ENCODE data around the gene CACNA2D4. TPM values are rescaled to one million over a fixed set of nuclear protein-coding genes. Genes with fewer than 3 reads are reported as not detected.

Gene CACNA2D4
- total RNA-seq, 3 donors from 2014 or later, result 3.4 to 7.1 (median 3.5) TPM

DNA sequence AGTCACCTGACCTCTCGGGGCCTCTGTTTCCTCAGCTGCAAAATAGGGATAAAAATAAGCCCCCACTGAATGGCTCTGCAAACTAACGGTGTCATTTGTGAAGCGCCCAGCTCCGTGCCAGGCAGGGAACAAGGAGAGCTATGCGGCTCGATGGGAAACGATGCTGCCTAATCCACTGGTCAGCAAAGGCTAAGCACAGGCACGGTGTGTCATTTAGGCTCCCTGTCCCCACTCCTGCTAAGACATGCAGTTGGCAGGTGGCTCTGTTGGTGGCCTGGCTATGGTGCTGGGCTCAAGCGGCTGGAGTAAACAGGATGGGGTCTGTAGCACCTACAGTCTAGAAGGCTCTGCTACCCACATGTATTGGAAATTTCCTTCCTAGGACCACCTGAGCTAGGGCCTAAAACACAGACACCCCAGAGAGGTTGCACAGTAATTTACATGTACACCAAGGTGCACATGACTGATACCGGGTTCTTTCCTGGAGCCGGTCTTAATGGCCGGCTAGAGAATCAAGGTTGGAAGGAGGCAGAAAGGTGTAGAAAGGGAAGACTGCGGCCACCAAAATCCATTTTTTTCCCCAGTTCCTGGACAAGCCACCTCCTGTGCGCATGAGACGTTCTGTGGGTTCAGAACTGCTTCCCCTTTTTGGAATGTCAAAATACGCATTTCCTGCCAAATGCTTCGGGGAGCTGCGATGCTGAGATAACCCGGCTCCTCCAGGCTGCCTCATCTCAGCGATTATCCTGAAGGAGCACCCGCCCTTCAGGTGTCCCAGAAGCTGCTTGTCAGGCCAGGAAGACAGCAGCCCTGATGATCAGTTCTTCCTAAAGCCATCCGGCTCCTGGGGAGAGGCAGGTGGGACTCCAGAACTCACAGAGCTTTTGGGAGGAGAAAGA, 1.0 kb downstream of the CACNA2D4 start:
- ATAC-seq, result no peak
- Mint-ChIP-seq H3K27me3 (ENCODE audit: low read depth) (peaks cover 5% of the 10 kb centered on the region), H3K9me3 (no peaks in the 10 kb centered on the region), H3K36me3 (ENCODE audit: insufficient read depth) (no peaks in the 10 kb centered on the region), H3K4me1 (ENCODE audit: low read depth) (peaks cover 16% of the 10 kb centered on the region), H3K4me3 (peak overlapping the region; percentile 16)
- DNase-seq, result no peak

DNA sequence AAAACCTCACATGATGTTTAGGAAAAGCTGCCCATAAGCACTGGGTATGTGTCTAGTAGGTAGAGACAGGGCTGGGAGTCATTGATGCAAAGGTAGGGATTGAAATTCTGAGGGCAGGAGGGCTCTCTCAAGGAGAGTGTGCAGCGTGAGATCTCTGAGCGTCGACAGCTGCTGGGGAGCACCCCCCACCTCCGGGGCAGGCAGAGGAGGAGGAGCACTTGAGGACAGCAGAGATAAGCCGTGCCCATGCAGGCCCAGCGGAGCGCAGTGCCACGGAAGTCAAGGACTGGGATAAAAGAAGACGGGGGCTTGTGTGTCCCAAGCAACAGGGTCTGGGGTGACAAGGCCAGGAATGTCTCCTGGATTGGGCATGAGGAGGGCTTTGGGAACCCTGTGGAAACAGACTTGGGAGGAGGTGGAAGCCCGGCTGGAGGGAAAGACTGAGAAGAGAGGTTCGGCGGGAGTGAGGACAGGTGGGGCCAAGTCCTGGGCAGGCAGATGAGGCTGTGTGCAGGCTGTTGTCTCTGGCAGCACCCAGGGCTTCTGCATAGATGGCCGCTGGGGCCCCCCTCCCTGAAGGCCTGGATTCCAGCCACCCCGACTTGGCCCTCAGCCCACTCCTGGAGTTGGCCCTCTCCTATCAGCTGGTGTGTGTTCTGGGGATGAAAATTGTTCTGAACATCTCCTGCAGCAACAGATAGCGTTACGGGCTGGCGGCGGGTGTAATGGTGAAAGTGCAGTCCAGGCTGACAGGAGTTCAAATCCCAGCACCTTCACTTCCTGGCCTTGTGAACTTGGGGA, 1.9 kb downstream of the CACNA2D4 start:
- H3K27me3 Mint-ChIP-seq (ENCODE audit: low read depth), result peaks cover 5% of the 10 kb centered on the region
- no peak for DNase-seq
- H3K4me3 Mint-ChIP-seq, result no peak overlapping the region
- no peak for ATAC-seq
- H3K9me3 Mint-ChIP-seq, result no peaks in the 10 kb centered on the region
- no peaks in the 10 kb centered on the region for H3K36me3 Mint-ChIP-seq (ENCODE audit: insufficient read depth)
- H3K4me1 Mint-ChIP-seq (ENCODE audit: low read depth), result peaks cover 16% of the 10 kb centered on the region

DNA sequence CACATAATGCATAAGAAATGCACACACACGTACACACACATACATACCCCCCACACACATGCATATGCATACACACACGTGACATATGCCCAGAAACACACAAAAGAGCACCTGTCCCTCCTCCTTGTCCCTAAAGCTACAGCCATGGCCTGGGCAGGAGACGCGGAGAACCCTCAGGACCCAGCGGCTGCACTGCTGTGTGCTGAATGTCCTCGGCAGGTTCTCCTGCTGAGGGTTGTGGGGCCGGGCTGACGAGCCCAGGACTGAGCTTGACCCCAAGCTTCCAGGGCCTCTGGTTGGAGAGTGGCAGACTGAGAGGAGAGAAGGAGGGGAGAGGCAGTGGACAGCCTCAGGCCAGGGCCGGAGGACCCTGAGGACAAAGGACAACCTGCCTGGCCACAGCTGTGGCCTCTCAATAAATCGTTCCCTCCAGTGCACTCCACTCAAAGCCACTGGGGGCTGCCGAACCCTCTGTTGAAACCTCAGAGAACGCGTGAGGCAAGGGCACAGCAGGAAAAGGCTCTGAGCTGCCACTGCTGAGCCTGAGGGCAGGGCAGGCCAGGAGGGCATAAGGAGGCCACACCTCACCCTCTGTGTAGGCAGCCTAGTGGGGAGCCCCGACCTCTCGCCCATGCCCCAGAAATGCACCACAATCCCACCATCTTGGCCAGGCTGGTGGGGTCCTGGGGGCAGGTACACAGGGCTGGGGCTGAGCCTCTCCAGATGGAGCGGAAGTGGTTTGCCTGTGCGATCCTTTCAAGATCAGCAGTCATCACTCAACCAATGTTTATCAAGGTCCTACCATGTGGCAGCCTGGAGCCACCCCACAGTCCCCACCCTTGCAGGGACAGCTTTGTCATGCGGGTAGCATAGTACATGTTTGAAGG, 3.1 kb downstream of the CACNA2D4 start:
- Mint-ChIP-seq H3K4me3 (peak overlapping the region; percentile 4), H3K9me3 (no peaks in the 10 kb centered on the region), H3K36me3 (ENCODE audit: insufficient read depth) (no peaks in the 10 kb centered on the region), H3K27me3 (ENCODE audit: low read depth) (peaks cover 5% of the 10 kb centered on the region), H3K4me1 (ENCODE audit: low read depth) (peaks cover 16% of the 10 kb centered on the region)
- ATAC-seq, result peak; percentile 76 to 83
- DNase-seq, result no peak

DNA sequence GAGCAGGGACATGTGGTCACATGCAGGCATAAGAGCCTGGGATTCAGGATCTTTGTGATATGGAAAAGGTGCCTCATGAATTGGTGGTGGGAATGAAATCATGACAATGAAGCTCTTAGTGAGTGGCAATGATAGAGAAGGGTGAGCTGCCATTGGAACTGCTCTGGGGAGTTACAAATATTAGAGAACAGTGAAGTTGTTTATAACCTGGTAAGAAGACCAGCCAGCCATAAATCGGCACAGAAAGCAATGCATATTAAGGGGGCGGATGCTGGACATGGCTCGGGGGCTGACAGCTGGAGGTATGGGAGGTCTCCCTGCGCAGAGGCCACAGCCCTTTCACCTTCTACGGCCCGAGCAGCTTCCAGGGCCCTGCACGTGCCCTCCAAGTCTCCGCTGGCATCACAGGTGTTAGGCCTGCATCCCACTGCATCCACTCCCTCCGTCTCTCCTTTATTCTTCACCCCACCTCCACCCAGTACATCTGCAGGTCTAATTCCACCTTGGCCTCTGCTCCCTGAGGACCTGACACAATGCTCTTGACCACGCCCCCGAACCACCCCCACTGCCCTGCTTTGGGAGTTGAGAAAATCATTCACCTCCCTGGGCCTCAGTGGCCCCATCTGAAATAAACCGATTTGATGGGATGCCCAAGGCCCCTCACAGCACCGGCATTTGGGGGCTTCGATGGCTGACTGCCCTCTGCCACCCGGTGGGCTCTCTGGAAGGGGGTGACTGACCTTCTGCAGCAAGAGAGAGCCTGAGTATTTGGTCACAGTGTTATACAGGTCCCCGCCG, 4.1 kb downstream of the CACNA2D4 start:
- Mint-ChIP-seq H3K4me3 (no peak overlapping the region), H3K27me3 (ENCODE audit: low read depth) (peaks cover 5% of the 10 kb centered on the region), H3K9me3 (no peaks in the 10 kb centered on the region), H3K36me3 (ENCODE audit: insufficient read depth) (no peaks in the 10 kb centered on the region), H3K4me1 (ENCODE audit: low read depth) (peaks cover 16% of the 10 kb centered on the region)
- ATAC-seq, result no peak
- DNase-seq, result no peak

DNA sequence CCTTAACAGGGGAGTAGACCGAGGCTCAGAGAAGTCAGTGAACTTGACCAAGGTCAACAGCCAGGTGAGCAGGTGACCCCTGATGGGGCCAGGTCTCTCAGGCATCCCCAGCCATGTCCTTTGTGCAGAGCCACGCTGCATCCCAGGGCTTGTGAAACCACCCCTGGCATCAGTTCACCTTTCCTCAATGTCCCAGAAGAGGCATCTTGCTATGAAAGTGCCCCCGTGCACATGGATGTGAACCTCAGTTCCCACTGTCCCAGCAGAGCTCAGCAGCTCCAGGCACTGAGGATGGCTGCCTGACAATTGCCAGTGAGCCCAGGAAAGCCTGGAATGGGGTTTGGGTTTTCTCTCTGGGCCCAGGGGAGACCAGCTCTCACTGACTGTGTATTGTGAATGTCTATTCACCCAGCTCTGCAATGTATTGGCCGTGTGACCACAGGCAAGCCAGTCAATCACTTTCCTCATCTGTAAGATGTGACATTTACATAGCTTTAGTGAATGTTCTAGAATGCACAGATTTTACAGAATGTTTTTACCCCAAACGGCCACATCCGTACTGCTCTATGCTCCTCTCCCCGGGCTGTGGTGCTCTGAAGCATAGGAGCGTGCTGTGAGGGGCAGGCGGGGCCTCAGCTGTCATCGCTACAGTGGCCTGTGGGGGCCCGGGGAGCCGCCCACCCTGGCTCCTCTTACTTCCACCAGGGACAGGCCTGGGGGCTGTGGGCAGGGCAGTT, 4.9 kb downstream of the CACNA2D4 start:
- Mint-ChIP-seq H3K27me3 (ENCODE audit: low read depth) (peaks cover 6% of the 10 kb centered on the region), H3K36me3 (ENCODE audit: insufficient read depth) (no peaks in the 10 kb centered on the region), H3K9me3 (no peaks in the 10 kb centered on the region), H3K4me3 (no peak overlapping the region), H3K4me1 (ENCODE audit: low read depth) (peaks cover 18% of the 10 kb centered on the region)
- ATAC-seq, result no peak
- no peak for DNase-seq

DNA sequence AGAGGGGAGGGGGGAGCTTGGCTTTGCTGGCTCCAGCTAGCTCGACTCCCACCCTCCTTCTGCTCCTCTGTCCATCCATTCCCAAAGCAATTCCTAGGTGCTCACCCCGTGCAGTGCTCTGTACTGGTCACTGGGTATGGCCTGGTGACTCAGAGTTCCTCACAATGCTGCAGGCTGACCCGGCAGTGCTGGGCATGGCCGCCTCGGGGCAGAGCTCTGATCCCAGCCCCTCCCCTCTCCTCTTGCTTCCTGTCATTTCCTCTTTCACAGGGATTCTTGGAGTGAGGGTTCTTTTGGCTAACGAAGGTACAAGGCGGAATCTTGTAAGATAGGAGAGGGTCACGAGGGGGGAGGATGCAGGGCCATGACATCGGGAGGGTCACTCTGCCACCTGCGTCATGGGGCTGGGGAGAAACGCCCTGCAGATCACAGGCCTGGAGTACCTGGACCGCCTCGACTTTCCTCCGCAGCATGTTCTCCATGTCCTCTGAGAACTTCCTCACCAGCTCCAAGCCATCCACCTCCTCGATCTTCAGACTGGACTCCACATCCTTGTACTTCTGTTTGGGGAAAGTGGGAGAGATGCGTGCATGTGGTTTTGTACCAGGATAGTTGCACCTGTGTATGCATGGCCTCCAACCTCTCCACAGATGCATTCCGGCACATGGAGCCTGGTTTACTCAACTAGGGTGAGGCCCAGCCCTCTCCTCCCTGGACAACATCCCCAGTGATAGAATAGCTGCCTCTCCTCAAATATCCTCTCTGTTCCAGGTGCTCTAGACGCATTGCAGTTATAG, 5.7 kb downstream of the CACNA2D4 start:
- Mint-ChIP-seq H3K9me3 (no peaks in the 10 kb centered on the region), H3K27me3 (ENCODE audit: low read depth) (peaks cover 7% of the 10 kb centered on the region), H3K36me3 (ENCODE audit: insufficient read depth) (no peaks in the 10 kb centered on the region), H3K4me3 (no peak overlapping the region), H3K4me1 (ENCODE audit: low read depth) (peaks cover 19% of the 10 kb centered on the region)
- DNase-seq (no peak), ATAC-seq (no peak)

DNA sequence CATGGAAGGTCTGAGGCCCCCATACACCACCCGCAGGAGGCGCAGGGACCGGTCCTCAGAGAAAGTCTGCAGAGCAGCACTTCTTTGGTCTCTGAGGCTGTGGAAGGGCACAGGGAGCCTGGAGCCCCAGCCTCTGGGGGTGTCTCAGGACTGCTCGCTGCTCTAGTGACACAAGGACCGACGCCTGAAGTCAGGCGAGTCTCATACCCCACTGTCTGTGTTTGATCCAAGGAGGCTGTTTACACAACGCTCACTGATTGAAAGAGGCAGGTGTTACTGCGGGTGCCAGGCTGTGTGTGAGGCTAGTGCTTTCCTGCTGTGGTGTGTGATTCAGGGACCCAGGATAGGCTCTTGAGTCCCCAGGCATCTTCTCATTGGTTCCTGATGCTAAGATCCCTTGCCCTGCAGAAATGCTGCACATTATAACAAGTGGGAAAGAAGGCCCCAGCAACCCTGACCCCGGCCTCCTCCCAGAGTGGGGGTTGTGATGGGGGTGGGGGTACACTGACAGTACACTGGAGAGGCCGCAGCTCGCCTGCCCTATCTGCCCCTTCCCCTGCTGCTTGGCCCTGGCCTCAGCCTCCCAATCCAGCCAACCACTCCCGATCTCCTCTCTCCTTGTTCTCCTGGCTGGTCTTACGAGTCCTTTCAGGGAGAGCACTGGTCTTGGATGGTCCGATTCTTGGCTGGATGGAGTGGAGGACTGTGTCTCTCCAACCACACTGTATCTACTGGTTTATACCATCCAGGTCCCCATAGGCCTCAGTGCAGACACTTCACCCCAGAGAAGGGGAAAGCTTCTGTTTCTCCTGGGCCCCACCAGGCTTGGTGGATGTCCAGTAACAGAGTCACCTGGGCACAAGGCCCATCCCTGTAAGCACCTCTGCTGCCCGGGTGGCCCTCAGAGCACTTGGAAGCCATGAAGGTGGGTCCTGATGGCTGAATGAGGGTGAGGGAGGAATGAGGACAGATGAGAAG, 6.6 kb downstream of the CACNA2D4 start:
- DNase-seq (no peak), ATAC-seq (no peak)
- H3K4me1 Mint-ChIP-seq (ENCODE audit: low read depth), result peaks cover 21% of the 10 kb centered on the region
- H3K27me3 Mint-ChIP-seq (ENCODE audit: low read depth), result peaks cover 10% of the 10 kb centered on the region
- H3K9me3 Mint-ChIP-seq, result peaks cover 2% of the 10 kb centered on the region
- no peak overlapping the region for H3K4me3 Mint-ChIP-seq
- H3K36me3 Mint-ChIP-seq (ENCODE audit: insufficient read depth), result no peaks in the 10 kb centered on the region

DNA sequence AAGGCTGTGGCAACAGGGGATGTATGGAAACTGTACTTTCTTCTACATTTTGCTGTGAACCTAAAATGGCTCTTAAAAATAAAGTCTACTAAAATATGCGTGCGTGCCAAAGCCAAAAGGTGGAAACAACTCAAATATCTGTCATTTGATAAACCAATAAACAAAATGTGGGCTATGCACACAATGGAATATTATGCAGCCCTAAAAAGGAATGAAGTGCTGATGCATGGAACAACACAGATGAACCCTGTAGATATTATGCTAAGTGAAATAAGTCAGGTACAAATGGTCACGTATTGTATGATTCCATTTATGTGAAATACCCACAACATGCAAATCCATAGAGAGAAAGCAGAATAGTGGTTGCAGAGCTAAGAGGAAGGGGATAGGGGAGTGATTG, 8.0 kb downstream of the CACNA2D4 start:
- H3K4me1 Mint-ChIP-seq (ENCODE audit: low read depth), result peaks cover 10% of the 10 kb centered on the region
- H3K9me3 Mint-ChIP-seq, result peaks cover 16% of the 10 kb centered on the region
- DNase-seq (no peak), ATAC-seq (no peak)
- no peak overlapping the region for H3K4me3 Mint-ChIP-seq
- peaks cover 12% of the 10 kb centered on the region for H3K27me3 Mint-ChIP-seq (ENCODE audit: low read depth)
- peaks cover 1% of the 10 kb centered on the region for H3K36me3 Mint-ChIP-seq (ENCODE audit: insufficient read depth)

DNA sequence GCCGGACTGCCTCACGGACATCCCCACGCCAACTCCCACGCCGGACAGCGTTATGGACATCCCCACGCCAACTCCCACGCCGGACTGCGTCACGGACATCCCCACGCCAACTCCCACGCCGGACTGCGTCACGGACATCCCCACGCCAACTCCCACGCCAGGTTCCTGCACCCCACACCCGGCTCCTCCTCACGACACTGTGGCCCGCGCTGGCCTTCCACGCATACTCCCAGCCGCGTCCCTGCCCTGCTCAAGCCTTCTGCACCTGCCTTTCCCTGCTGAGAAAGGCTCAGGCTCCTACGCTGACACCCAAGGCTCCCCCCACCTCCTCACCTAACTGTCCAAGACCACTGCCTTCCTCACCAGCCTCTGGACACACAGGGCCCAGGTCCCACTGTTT, 9.7 kb downstream of the CACNA2D4 start:
- Mint-ChIP-seq H3K4me3 (no peak overlapping the region), H3K9me3 (peaks cover 27% of the 10 kb centered on the region)

DNA sequence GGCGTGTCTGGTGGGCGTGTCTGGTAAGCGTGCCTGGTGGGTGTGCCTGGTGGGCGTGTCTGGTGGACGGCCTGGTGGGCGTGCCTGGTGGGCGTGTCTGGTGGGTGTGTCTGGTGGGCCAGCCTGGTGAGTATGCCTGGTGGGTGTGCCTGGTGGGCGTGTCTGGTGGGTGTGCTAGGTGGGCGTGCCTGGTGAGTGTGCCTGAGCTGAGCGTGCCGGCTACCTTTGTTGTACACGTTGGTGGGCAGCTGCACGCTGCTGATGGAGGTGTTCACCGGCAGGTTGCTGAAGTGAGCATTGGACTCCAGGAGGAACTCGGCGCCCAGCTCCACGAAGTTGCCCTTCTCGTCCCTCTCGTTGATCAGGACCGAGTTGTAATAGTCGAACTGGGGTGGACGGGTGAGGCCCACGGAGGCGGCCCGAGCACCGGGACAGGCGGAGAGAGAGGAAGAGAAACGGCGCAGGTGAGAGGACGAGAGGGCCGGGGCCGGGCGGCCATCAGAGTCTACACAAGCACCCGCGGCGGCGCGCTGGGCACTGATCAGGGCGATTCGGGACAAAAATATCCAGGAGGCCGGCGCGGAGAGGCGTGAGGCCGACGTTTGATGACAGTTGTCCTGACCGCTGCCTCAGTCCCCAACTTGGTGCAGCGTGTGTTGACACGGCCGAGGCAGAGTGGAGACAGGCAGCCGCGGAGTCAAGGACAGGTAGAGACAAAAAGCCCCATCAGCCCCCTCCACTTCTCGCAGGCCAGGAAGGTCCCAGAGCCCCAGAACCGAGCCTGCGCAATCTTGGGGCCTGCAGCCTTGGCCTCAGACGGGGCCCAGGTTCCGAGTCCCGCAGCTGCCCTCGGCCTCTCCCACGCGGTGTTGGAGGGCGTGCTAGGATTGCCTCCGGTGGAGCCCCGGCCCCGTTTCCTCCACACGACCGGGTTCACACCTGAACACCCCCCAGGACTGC, 10.5 kb downstream of the CACNA2D4 start:
- ATAC-seq, result peak in 1 of 2 donors; percentile 48
- peak overlapping the region; percentile 62 for H3K4me3 Mint-ChIP-seq
- H3K4me1 Mint-ChIP-seq (ENCODE audit: low read depth), result peaks cover 5% of the 10 kb centered on the region
- H3K36me3 Mint-ChIP-seq (ENCODE audit: insufficient read depth), result peaks cover 1% of the 10 kb centered on the region
- no peak for DNase-seq
- H3K27me3 Mint-ChIP-seq (ENCODE audit: low read depth), result peaks cover 12% of the 10 kb centered on the region
- H3K9me3 Mint-ChIP-seq, result peaks cover 35% of the 10 kb centered on the region

More for the DNA sequence above, 9.7 kb downstream of the CACNA2D4 start:
- DNase-seq (no peak), ATAC-seq (no peak)
- Mint-ChIP-seq H3K4me1 (ENCODE audit: low read depth) (peaks cover 5% of the 10 kb centered on the region), H3K27me3 (ENCODE audit: low read depth) (peaks cover 12% of the 10 kb centered on the region), H3K36me3 (ENCODE audit: insufficient read depth) (peaks cover 1% of the 10 kb centered on the region)

DNA sequence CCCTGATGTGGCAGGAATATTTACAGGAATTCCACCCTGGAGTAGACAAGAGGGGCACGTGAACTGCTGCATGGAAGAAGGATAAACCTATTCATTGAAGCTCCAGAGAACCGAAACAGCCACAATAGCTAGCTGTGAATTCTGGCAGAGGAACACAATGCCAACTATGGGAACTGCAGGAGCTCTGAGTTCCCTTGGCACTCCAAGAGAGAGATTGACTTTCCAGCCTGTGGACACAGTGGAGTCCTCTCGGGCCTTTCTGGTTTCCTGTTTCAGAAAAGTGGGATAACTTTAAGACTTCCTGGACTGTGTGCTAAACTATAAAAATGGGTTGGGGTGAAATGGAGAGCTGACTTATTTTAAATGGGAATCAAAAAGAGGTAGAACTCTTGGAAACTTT, 11.9 kb downstream of the CACNA2D4 start:
- Mint-ChIP-seq H3K9me3 (peaks cover 46% of the 10 kb centered on the region), H3K27me3 (ENCODE audit: low read depth) (peaks cover 14% of the 10 kb centered on the region), H3K4me1 (ENCODE audit: low read depth) (peaks cover 5% of the 10 kb centered on the region), H3K36me3 (ENCODE audit: insufficient read depth) (peaks cover 1% of the 10 kb centered on the region), H3K4me3 (no peak overlapping the region)
- no peak for ATAC-seq
- DNase-seq, result no peak
